22Rv1 (cell line): ENCODE data around the gene RAP1B.

Experiments
- H3K27ac ChIP-seq: fragments of 450-650 bp; 2 replicates; pipeline ENCODE4 v1.5.1; 2017
- ZFX ChIP-seq: fragments of 450-650 bp; IDR thresholded peaks from 2 replicates; pipeline ENCODE4 v1.6.1; 2017; ENCODE audit warnings: antibody characterized with exemption, borderline replicate concordance
- TF ChIP-seq, protein P1 (sequence below): fragments of 450-650 bp; IDR thresholded peaks from 2 replicates; pipeline ENCODE4 v1.5.1; 2017; ENCODE audit warnings: mild to moderate bottlenecking

Gene RAP1B

DNA sequence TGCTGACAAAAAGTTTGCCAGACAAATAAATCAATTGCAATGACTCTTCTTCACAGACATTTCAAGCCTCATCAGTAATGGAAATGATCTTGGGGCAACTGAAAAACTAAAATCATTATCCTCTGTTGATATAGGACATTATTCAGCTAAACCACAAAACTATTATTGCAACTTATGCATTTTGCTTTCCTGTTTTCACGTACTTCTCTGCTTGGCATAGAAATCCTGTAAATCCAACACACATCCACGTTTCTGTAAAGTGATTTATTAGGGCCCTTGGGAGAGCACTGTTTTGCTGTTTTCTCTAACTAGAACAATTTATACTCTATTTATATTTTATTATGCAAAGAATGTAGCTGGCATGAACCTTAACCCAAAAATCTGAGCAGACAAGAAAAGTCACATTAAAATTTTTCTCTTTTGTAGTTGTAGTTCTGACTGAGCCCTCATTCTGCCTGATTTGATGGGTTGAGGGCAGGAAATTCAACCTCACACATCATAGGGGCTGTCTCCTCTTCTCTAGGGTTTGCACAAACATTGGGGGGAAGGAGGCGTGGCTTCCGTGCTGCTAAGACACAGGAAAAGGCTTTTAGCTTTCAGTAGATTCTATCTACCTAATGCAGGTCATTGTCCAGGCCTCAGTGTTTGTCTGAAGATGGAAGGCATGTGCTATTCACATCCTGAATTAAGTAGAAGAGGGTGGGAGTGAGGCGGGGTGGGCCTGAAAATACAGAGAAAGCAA lies 64.6 kb downstream of the RAP1B start:
- no peak overlapping the region for H3K27ac ChIP-seq
- TF ChIP-seq, protein P1, sequence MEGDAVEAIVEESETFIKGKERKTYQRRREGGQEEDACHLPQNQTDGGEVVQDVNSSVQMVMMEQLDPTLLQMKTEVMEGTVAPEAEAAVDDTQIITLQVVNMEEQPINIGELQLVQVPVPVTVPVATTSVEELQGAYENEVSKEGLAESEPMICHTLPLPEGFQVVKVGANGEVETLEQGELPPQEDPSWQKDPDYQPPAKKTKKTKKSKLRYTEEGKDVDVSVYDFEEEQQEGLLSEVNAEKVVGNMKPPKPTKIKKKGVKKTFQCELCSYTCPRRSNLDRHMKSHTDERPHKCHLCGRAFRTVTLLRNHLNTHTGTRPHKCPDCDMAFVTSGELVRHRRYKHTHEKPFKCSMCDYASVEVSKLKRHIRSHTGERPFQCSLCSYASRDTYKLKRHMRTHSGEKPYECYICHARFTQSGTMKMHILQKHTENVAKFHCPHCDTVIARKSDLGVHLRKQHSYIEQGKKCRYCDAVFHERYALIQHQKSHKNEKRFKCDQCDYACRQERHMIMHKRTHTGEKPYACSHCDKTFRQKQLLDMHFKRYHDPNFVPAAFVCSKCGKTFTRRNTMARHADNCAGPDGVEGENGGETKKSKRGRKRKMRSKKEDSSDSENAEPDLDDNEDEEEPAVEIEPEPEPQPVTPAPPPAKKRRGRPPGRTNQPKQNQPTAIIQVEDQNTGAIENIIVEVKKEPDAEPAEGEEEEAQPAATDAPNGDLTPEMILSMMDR: no peak
- TF ChIP-seq ZFX: no peak

DNA sequence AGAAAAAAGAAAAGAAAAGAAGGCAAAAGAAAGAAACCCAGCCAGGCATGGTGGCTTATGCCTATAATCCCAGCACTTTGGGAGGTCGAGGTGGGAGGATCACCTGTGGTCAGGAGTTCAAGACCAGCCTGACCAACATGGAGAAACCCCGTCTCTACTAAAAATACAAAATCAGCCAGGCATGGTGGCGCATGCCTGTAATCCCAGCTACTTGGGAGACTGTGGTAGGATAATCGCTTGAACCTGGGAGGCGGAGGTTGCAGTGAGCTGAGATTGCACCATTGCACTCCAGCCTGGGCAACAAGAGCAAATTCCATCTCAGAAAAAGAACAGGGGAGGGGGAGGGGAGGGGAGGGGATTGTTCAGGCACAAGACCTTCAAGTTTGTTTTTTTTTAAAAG lies 66.2 kb downstream of the RAP1B start:
- H3K27ac ChIP-seq: peak overlapping the region; percentile 30; the same call in 1 of the 2 replicates

DNA sequence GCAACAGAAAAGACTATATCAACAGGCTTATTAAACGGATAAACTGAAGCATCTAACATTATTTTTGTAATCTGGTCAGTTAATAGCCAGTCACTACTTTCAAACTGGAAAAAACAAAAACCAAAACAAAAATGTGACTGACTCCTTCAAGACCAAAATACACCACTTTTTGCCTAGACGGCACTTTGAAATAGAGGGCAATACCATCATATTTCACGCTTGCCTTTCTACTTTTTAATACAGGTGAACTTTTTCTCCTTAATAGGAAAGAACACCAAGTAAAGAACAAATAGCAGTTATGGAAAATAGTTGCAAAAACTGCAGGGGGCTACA lies 75.5 kb downstream of the RAP1B start:
- peak overlapping the region; percentile 84 for H3K27ac ChIP-seq
- TF ChIP-seq, protein P1: no peak
- TF ChIP-seq ZFX: no peak

DNA sequence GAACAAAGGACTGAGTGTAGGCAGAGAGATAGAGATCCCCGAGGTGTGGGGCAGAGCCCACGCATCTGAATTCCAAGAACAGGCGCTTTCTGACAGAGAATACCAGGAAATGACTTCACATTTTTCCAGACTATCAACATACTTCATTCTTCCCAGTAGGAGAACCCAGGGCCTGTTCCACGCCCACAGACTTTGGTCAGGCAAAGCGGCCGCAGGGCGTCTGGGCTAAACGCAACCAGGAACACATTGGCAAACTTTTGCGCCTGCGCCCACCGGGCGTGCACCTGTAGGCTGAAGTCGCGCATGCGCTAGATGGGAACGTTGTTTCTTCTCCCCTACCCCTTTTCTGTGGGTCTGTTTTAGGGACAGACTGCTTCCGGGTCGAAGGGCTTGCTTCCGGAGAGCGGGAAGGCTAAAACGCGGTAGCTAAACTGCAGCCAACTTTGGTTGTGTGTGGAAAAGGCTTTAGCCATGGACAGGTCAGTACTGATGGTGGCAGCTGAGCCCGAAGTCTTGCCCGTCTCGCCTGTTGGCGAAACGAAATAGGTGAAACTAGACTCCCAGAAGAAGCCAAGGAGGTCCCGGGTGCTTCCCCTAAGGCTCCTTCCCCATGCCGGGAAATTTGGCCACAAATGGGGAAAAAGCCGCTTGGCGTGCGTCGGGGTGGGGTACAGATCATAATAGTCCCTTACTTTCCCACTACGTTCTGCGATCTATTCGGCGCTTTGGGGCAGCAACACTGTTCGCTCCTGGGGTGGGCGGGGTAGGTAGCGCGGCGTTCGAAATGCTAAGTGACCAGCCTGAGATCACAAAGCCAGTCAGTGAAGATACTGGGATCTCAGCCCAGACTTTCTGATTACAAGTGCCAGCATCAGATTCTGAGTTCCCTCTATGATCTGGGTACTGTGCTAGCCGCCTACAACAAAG lies 76.2 kb downstream of the RAP1B start, which contains the start of gene NUP107:
TSS of gene NUP107 (plus strand) at position 384 of the 927 bp plus-strand sequence. CDS start at position 472, 88 bp downstream.
- no peak for TF ChIP-seq ZFX
- TF ChIP-seq, protein P1: 0 out of 2 replicates have a peak, but pooled peaks have one; percentile 8
- H3K27ac ChIP-seq: peak within 1 kb of the TSS; percentile 84

DNA sequence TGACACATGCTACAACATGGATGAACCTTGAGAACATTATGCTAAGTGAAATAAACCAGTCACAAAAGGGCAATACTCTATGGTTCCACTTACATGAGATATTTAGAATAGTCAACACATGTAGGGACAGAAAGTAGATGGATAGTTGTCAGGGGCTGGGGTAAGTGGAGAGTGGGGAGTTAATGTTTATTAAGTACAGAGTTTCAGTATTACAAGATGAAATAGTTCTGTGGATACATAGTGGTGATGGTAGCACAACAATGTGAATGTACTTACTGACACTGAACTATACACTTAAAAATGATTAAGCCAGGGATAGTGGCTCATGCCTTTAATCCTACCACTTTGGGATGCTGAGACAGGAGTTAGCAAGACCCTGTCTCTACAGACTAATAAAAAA lies 84.8 kb downstream of the RAP1B start:
- no peak overlapping the region for H3K27ac ChIP-seq
- TF ChIP-seq, protein P1: no peak
- TF ChIP-seq ZFX: no peak

DNA sequence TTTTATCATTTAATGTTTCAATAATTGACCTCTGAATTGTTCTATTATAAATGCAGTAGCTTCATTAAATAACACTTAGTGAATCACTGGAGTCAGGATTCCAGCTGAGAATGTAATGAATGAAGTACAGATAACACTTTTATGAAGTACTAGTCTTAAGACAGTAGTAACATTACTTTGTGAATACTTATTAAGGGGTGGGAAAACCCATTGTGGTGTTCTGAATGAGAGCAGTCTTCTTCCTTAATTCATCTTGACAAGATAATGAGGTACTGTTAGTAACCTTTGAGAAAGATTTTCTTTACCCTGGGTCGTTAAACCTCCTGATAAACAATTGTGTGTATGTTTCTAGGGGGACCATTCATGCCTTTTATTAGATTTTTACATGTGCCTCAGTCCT lies 88.8 kb downstream of the RAP1B start:
- H3K27ac ChIP-seq: no peak overlapping the region
- TF ChIP-seq ZFX: no peak
- TF ChIP-seq, protein P1: no peak
